HUES64 (cell line): ENCODE results near the gene SANBR. TPM values are rescaled to one million over a fixed set of nuclear protein-coding genes. Genes with fewer than 3 reads are reported as not detected.

Source experiments
- H3K27ac ChIP-seq: 2 replicates; pipeline ENCODE4 v1.7.0; 2013; ENCODE audit warnings: low read depth, low read length, inconsistent platforms
- H3K27me3 ChIP-seq: 2 replicates; pipeline ENCODE4 v1.6.1; 2013; ENCODE audit warnings: mild to moderate bottlenecking, low read length; ENCODE audit not compliant: insufficient read depth
- H3K36me3 ChIP-seq: 2 replicates; pipeline ENCODE4 v1.6.1; 2013; ENCODE audit warnings: mild to moderate bottlenecking, low read length; ENCODE audit not compliant: insufficient read depth
- H3K4me1 ChIP-seq: 2 replicates; pipeline ENCODE4 v1.6.1; 2013; ENCODE audit warnings: mild to moderate bottlenecking, low read length, moderate library complexity; ENCODE audit not compliant: insufficient read depth
- H3K4me3 ChIP-seq: 2 replicates; pipeline ENCODE4 v1.5.1; 2013; ENCODE audit warnings: mild to moderate bottlenecking, low read length, moderate library complexity
- H3K9ac ChIP-seq: 2 replicates; pipeline ENCODE4 v1.6.1; 2013; ENCODE audit warnings: mild to moderate bottlenecking, low read depth, low read length
- H3K9me3 ChIP-seq: 2 replicates; pipeline ENCODE4 v1.6.1; 2013; ENCODE audit warnings: low read depth, low read length; ENCODE audit not compliant: insufficient read depth
- WGBS: fragments of 150-250, 120-280 bp; methylation state at CpG from one replicate; pipeline ENCODE4 v1.1.7; 2013; ENCODE audit warnings: missing lambda C conversion rate; 5-methylcytosine and 5-hydroxymethylcytosine counted together
- polyA plus RNA-seq, 2 experiments: library from polyadenylated mRNA; stranded (reverse); fragments of 50-300 nt; gene quantifications; one replicate each; pipeline ENCODE4 v1.2.3, GENCODE V29; 2013

Gene SANBR
- polyA plus RNA-seq (2013, experiment 1 of 2) = 9.3 TPM
- polyA plus RNA-seq (2013, experiment 2 of 2) = 12.8 TPM

GRCh38 chr2:61065714-61066709 is at the start of gene SANBR:
SANBR (plus strand) TSS chr2:61065871; CDS start chr2:61070351, 4,480 bp downstream.
- WGBS = under 1% methylated on average over 111 of the region's 112 CpGs
- H3K9me3 ChIP-seq = no peaks in the 10 kb centered on the region
- peaks cover 7% of the 10 kb centered on the region; the same call in 1 of the 2 replicates for H3K4me1 ChIP-seq
- peak within 1 kb of the TSS; percentile 89 for H3K9ac ChIP-seq
- peak within 1 kb of the TSS; percentile 97 for H3K4me3 ChIP-seq
- H3K27ac ChIP-seq = peak within 1 kb of the TSS; percentile 50; the same call in 1 of the 2 replicates
- H3K27me3 ChIP-seq = no peaks in the 10 kb centered on the region
- peaks cover 13% of the 10 kb centered on the region; the same call in 1 of the 2 replicates for H3K36me3 ChIP-seq

GRCh38 chr2:61015976-61016375 is 49.7 kb upstream of the SANBR start:
- peak overlapping the region; percentile 96 for H3K4me3 ChIP-seq
- no peak overlapping the region for H3K27ac ChIP-seq
- peak overlapping the region; percentile 96; the same call in 1 of the 2 replicates for H3K9ac ChIP-seq
- peaks cover 12% of the 10 kb centered on the region; the same call in 1 of the 2 replicates for H3K4me1 ChIP-seq
- no peaks in the 10 kb centered on the region for H3K27me3 ChIP-seq
- WGBS = no CpG with 5 or more reads among the region's 2 CpGs
- H3K9me3 ChIP-seq = no peaks in the 10 kb centered on the region
- H3K36me3 ChIP-seq = no peaks in the 10 kb centered on the region

- H3K36me3 ChIP-seq = no peaks in the 10 kb centered on the region
- H3K27ac ChIP-seq = peak overlapping the region; percentile 98
- no peaks in the 10 kb centered on the region for H3K27me3 ChIP-seq
- H3K9me3 ChIP-seq = no peaks in the 10 kb centered on the region
- H3K9ac ChIP-seq = peak overlapping the region; percentile 96
- H3K4me3 ChIP-seq = peak overlapping the region; percentile 96
- WGBS = 5% methylated on average over 14 of the region's 16 CpGs
- H3K4me1 ChIP-seq = peaks cover 15% of the 10 kb centered on the region; the same call in 1 of the 2 replicates
Observed at GRCh38 chr2:61016392-61017002, 49.2 kb upstream of the SANBR start.

- Histone ChIP-seq H3K36me3 (peaks cover under 1% of the 10 kb centered on the region; the same call in 1 of the 2 replicates), H3K4me3 (peak overlapping the region; percentile 96), H3K27ac (peak overlapping the region; percentile 98), H3K9ac (peak overlapping the region; percentile 96), H3K4me1 (peaks cover 15% of the 10 kb centered on the region; the same call in 1 of the 2 replicates), H3K9me3 (no peaks in the 10 kb centered on the region), H3K27me3 (no peaks in the 10 kb centered on the region)
- under 1% methylated on average over 27 of the region's 27 CpGs for WGBS
Observed at GRCh38 chr2:61017003-61017555, 48.6 kb upstream of the SANBR start.

DNA sequence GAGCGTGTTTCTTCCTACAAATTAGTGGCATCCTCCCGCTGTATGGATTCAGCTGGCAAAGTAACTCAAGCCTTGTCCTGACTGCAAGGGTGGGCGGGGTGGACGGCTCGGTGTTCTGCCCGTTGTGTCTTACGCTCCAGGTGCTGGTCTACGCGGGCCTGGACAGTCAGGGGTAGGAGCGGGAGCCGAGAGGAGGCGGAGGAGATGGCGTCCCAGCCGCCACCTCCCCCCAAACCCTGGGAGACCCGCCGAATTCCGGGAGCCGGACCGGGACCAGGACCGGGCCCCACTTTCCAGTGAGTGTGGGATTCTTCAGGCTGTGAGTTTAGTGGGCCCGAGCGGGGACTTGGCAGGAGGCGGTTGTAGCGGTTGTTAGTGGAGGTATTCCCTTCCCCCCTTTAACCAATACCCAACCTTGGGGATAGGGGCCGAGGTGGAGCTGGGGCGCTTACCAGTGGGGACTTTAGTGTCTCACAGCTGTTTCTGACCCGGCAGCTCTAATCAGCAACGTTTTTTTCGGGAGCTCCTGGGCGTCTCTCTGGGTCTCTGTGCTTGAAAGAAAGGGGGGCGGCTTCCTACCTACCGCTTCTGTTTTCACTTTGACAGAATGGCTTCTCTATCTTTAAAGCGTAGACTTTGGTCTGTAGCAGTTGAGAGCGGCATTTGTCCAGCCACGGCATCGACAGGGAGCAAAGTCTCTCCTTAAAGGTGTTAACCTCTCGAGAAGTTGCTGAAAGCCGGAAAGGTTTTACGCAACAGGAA is 47.9 kb upstream of the SANBR start, which contains the start of the genes PEX13 and PUS10:
Gene PEX13 (plus strand): TSS at position 165 of the 762 bp plus-strand sequence. CDS start 40 bp downstream, at position 205.
Gene PUS10 (minus strand): TSS at position 700 of the 762 bp plus-strand sequence. CDS start 6,365 bp downstream, outside the sequence.
- peak within 1 kb of the TSS; percentile 96 for H3K4me3 ChIP-seq
- no peaks in the 10 kb centered on the region for H3K27me3 ChIP-seq
- no peaks in the 10 kb centered on the region for H3K9me3 ChIP-seq
- H3K36me3 ChIP-seq = peaks cover 4% of the 10 kb centered on the region; the same call in 1 of the 2 replicates
- under 1% methylated on average over 32 of the region's 39 CpGs for WGBS
- H3K9ac ChIP-seq = peak within 1 kb of the TSS; percentile 96
- peak within 1 kb of the TSS; percentile 98 for H3K27ac ChIP-seq
- peaks cover 15% of the 10 kb centered on the region; the same call in 1 of the 2 replicates for H3K4me1 ChIP-seq

- Histone ChIP-seq H3K27me3 (no peaks in the 10 kb centered on the region), H3K27ac (peak overlapping the region; percentile 98; the same call in 1 of the 2 replicates), H3K4me1 (peaks cover 15% of the 10 kb centered on the region; the same call in 1 of the 2 replicates), H3K4me3 (peak overlapping the region; percentile 96), H3K9ac (peak overlapping the region; percentile 96), H3K36me3 (peaks cover 7% of the 10 kb centered on the region; the same call in 1 of the 2 replicates), H3K9me3 (no peaks in the 10 kb centered on the region)
- 0% methylated on average over 5 of the region's 7 CpGs for WGBS
Observed at GRCh38 chr2:61018318-61018755, 47.3 kb upstream of the SANBR start.

DNA sequence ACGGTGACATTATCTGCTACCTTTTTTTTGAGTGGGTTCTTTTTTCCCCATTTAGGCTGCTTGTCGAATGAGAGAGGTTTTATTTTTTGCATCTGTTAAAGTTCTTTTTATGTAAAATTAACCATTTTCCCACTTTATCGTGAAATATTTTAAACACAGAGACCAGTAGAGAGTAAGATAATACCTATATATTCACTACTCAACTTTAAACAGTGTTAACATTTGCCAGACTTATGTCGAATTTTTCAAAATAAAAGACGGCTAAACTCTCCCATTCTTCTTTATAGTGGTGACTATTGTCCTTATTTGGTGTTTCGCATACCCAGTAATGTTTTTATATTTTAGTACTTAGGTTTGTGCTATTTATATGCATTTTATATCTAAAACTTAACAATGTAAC is 46.9 kb upstream of the SANBR start:
- Histone ChIP-seq H3K27ac (no peak overlapping the region), H3K4me3 (peak overlapping the region; percentile 96), H3K36me3 (peaks cover 9% of the 10 kb centered on the region; the same call in 1 of the 2 replicates), H3K4me1 (peaks cover 15% of the 10 kb centered on the region; the same call in 1 of the 2 replicates), H3K27me3 (no peaks in the 10 kb centered on the region), H3K9ac (peak overlapping the region; percentile 96), H3K9me3 (no peaks in the 10 kb centered on the region)
- WGBS = 40% methylated on average over 2 of the region's 6 CpGs

DNA sequence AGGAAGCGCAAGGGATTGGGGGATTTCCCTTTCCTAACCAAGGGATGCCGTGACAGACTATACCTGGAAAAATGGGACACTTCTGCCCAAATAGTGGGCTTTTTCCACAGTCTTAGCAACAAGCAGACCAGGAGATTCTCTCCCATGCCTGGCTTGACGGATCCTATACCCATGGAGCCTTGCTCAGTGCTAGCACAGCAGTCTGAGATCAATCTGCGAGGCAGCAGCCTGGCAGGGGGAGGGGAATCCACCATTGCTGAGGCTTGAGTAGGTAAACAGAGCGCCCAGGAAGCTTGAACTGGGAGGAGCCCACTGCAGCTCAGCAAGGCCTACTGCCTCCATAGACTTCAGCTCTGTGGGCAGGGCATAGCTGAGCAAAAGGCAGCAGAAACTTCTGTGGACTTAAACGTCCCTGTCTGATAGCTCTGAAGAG is 44.4 kb upstream of the SANBR start:
- Histone ChIP-seq H3K36me3 (peaks cover 12% of the 10 kb centered on the region; the same call in 1 of the 2 replicates), H3K27ac (no peak overlapping the region), H3K27me3 (no peaks in the 10 kb centered on the region), H3K4me1 (peaks cover 15% of the 10 kb centered on the region; the same call in 1 of the 2 replicates), H3K9me3 (no peaks in the 10 kb centered on the region), H3K9ac (no peak overlapping the region), H3K4me3 (no peak overlapping the region)
- WGBS = 93% methylated on average over 6 of the region's 6 CpGs

- Histone ChIP-seq H3K27me3 (no peaks in the 10 kb centered on the region), H3K9ac (no peak overlapping the region), H3K4me3 (no peak overlapping the region), H3K4me1 (peaks cover 12% of the 10 kb centered on the region; the same call in 1 of the 2 replicates), H3K9me3 (no peaks in the 10 kb centered on the region), H3K27ac (no peak overlapping the region), H3K36me3 (peaks cover 12% of the 10 kb centered on the region; the same call in 1 of the 2 replicates)
- 87% methylated on average over 4 of the region's 4 CpGs for WGBS
Observed at GRCh38 chr2:61023670-61024069, 42.0 kb upstream of the SANBR start.

DNA sequence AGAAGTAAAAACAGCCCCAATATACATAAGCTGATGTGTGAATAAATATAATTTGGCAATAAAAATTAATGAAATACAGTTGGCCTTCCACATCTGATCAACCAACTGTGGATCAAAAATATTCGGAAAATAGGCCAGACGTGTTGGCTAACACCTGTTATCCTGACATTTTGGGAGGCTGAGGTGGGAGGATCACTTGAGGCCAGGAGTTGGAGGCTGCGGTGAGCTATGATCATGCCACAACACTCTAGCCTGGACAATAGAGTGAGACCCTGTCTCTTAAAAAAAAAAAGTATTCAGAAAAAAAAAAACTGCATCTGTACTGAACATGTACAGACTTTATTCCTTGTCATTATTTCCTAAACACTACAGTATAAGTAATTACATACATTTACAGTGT is 36.1 kb upstream of the SANBR start:
- no peaks in the 10 kb centered on the region for H3K4me1 ChIP-seq
- no peak overlapping the region for H3K9ac ChIP-seq
- H3K27me3 ChIP-seq = no peaks in the 10 kb centered on the region
- H3K36me3 ChIP-seq = peaks cover 34% of the 10 kb centered on the region
- H3K27ac ChIP-seq = no peak overlapping the region
- no peak overlapping the region for H3K4me3 ChIP-seq
- H3K9me3 ChIP-seq = no peaks in the 10 kb centered on the region
- WGBS = 93% methylated on average over 3 of the region's 3 CpGs
